ENCODE measurements around the gene CRYGB.

DNA sequence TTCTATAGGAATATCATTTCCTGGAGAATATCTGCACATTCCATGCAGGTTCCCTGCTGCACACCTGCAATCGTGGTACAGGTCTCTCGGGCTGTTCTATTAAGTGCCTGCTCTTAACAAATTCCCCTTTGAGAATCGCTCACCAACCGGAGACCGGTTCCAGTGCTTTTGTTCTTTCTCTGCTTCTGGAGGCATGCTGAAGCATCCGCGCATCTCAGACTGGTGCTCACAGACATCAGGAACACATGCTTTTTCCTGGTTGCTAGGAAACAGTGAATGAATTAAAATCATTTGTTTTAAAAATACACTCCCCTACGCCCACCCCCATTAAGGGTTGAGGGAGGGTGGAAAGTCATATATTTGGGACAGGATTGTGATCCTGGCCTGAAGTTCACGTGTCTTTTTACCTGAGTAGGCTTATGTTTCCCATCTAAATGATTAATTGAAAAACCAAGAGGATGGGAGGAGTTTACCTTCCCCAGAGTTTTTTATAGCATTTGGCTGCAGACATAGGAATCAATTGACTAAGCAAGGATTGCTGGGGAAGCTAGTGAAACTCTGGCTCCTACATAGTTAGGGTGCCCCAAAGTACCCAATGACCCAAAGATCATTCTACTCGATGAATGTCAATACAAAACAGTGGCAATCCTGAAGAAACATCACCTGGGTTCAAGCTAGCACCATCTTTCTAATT lies 44.0 kb upstream of the CRYGB start, which contains the start of gene C2orf80:
- TF ChIP-seq, protein P1, sequence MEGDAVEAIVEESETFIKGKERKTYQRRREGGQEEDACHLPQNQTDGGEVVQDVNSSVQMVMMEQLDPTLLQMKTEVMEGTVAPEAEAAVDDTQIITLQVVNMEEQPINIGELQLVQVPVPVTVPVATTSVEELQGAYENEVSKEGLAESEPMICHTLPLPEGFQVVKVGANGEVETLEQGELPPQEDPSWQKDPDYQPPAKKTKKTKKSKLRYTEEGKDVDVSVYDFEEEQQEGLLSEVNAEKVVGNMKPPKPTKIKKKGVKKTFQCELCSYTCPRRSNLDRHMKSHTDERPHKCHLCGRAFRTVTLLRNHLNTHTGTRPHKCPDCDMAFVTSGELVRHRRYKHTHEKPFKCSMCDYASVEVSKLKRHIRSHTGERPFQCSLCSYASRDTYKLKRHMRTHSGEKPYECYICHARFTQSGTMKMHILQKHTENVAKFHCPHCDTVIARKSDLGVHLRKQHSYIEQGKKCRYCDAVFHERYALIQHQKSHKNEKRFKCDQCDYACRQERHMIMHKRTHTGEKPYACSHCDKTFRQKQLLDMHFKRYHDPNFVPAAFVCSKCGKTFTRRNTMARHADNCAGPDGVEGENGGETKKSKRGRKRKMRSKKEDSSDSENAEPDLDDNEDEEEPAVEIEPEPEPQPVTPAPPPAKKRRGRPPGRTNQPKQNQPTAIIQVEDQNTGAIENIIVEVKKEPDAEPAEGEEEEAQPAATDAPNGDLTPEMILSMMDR (IDR thresholded peaks at IDR 0.05): no peak
- no peak for TF ChIP-seq EP300 (IDR thresholded peaks at IDR 0.05)
